Activated B cell treated with CpG ODN at 0.5 μM for 24 hours (primary cell): ENCODE results near the gene ESPNL. TPM values are rescaled to one million over a fixed set of nuclear protein-coding genes. Genes with fewer than 3 reads are reported as not detected.

Source experiments
- ATAC-seq: fragments of 200-7000 bp; cut with Tn5 transposase; one replicate; pipeline ENCODE4 v1.10.0; 2021; ENCODE audit warnings: low read depth, mild to moderate bottlenecking, moderate library complexity
- CTCF ChIA-PET: fragments of 350-600 bp; sonication (Branson Sonifier 250); formaldehyde crosslinking; loops from one replicate; lab custom pipeline; 2021; ENCODE audit warnings: antibody characterized with exemption; lab: Charles Lee
- POLR2A ChIA-PET: fragments of 350-600 bp; sonication (Branson Sonifier 250); formaldehyde crosslinking; loops from one replicate; lab custom pipeline; 2021; ENCODE audit warnings: antibody characterized with exemption; lab: Charles Lee
- DNase-seq: peaks from one replicate; pipeline ENCODE4 v3.0.0; 2022
- H3K27ac Mint-ChIP-seq: one replicate; pipeline ENCODE4 v1.8.0; 2020; ENCODE audit warnings: mixed read lengths
- H3K27me3 Mint-ChIP-seq: one replicate; pipeline ENCODE4 v1.8.0; 2021; ENCODE audit warnings: mixed read lengths
- H3K36me3 Mint-ChIP-seq: one replicate; pipeline ENCODE4 v1.8.0; 2021; ENCODE audit warnings: low read depth, mixed read lengths
- H3K4me1 Mint-ChIP-seq: one replicate; pipeline ENCODE4 v1.8.0; 2021; ENCODE audit warnings: mixed read lengths
- H3K4me3 Mint-ChIP-seq: one replicate; pipeline ENCODE4 v1.8.0; 2020; ENCODE audit warnings: mild to moderate bottlenecking, mixed read lengths
- H3K9me3 Mint-ChIP-seq: one replicate; pipeline ENCODE4 v1.8.0; 2020; ENCODE audit warnings: mixed read lengths
- intact Hi-C: fragments of 100-400 bp; cut with micrococcal nuclease; formaldehyde crosslinking; loops from one replicate; pipeline ENCODE4 v1.15.1; 2024
- total RNA-seq: library from RNA; stranded (reverse); gene quantifications from 2 replicates; pipeline ENCODE4 v1.2.3, GENCODE V29; 2022
- TF ChIP-seq, protein P1 (sequence below): fragments of 200-600 bp; IDR thresholded peaks from one replicate; pipeline ENCODE4 v1.8.0; 2022; ENCODE audit warnings: antibody characterized with exemption, mild to moderate bottlenecking

Gene ESPNL
- total RNA-seq, 1 donor from 2014 or later: 0.42 TPM

- DNase-seq (no peak), ATAC-seq (no peak)
- TF ChIP-seq, protein P1, sequence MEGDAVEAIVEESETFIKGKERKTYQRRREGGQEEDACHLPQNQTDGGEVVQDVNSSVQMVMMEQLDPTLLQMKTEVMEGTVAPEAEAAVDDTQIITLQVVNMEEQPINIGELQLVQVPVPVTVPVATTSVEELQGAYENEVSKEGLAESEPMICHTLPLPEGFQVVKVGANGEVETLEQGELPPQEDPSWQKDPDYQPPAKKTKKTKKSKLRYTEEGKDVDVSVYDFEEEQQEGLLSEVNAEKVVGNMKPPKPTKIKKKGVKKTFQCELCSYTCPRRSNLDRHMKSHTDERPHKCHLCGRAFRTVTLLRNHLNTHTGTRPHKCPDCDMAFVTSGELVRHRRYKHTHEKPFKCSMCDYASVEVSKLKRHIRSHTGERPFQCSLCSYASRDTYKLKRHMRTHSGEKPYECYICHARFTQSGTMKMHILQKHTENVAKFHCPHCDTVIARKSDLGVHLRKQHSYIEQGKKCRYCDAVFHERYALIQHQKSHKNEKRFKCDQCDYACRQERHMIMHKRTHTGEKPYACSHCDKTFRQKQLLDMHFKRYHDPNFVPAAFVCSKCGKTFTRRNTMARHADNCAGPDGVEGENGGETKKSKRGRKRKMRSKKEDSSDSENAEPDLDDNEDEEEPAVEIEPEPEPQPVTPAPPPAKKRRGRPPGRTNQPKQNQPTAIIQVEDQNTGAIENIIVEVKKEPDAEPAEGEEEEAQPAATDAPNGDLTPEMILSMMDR: no peak
- peaks cover 4% of the 10 kb centered on the region for H3K27me3 Mint-ChIP-seq
- ChIA-PET POLR2A (no interaction called here), CTCF (no interaction called here)
- H3K9me3 Mint-ChIP-seq: no peaks in the 10 kb centered on the region
- intact Hi-C loops: no loop called here
- no peak overlapping the region for H3K27ac Mint-ChIP-seq
- H3K36me3 Mint-ChIP-seq: no peaks in the 10 kb centered on the region
- H3K4me1 Mint-ChIP-seq: peaks cover 6% of the 10 kb centered on the region
- no peak overlapping the region for H3K4me3 Mint-ChIP-seq
Measured at GRCh38 chr2:238122287-238123217, 22.4 kb downstream of the ESPNL start.

DNA sequence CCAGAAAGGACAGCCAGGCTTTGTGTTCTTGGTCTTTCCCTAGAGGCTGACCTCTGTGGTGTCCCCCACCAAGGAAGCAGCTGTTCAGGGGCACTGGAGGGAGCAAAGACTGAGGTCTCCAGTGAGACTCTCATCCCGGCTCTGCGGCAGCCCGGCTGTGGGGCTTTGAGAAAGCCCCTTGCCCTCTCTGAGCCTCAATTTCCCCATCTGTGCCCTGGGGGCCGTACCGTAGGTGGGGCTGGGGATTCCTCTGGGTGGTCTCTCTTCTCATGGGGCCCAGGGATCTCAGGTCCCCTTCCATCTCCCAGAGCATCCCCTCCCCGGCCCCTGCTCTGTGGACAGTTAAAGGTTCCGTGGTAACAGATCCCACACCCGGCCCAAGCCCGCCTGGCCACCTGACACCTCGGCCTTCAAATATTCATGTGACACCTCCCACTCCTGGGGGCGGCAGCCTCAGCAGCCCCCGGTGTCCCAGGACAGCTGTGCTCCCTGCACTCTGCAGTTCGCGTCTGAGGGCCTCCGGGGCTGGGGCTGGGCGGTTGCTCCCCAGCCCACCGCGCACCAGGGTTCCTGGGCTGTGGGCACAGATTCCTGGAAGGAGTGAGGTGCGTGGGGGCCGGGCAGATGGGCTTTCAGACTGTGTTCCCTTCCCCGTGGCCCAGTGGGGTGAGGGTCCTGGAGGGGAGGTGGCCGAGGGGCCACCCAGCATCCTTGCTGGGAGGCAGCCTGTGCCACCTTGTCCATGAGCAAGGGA lies 23.3 kb downstream of the ESPNL start:
- H3K36me3 Mint-ChIP-seq: no peaks in the 10 kb centered on the region
- ChIA-PET CTCF (no interaction called here), POLR2A (no interaction called here)
- H3K4me3 Mint-ChIP-seq: no peak overlapping the region
- no peak for ATAC-seq
- intact Hi-C loops: no loop called here
- peaks cover 6% of the 10 kb centered on the region for H3K4me1 Mint-ChIP-seq
- H3K27ac Mint-ChIP-seq: no peak overlapping the region
- H3K9me3 Mint-ChIP-seq: no peaks in the 10 kb centered on the region
- TF ChIP-seq, protein P1: no peak
- DNase-seq: no peak
- H3K27me3 Mint-ChIP-seq: no peaks in the 10 kb centered on the region

DNA sequence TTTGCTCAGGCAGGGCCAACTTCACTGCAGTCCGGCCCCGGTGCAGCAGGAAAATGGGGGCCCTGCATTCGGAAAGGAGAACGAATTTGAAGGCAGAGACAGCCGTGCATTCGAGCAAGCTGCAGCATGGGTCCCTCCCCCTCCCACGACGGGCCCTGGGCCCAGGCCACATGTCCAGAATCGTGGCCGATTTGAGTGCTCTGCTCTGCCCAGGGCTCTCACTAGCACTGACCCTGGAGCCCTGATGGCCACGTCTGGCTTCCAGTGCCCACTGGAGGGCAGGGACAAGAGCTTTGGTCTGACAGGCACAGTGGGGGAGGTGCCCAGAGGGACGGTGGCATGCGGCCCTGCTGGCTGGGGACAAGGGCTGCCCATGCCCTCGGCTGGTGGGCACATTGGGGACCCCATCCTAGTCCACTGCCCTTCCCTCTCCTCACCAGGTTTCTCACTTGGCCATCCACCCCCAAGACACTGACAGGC lies 23.9 kb downstream of the ESPNL start:
- Mint-ChIP-seq H3K4me3 (no peak overlapping the region), H3K27ac (no peak overlapping the region), H3K27me3 (no peaks in the 10 kb centered on the region), H3K9me3 (no peaks in the 10 kb centered on the region), H3K4me1 (peaks cover 6% of the 10 kb centered on the region), H3K36me3 (no peaks in the 10 kb centered on the region)
- TF ChIP-seq, protein P1: no peak
- DNase-seq (no peak), ATAC-seq (no peak)
- intact Hi-C loops: no loop called here
- CTCF ChIA-PET: no interaction called here
- POLR2A ChIA-PET: no interaction called here

DNA sequence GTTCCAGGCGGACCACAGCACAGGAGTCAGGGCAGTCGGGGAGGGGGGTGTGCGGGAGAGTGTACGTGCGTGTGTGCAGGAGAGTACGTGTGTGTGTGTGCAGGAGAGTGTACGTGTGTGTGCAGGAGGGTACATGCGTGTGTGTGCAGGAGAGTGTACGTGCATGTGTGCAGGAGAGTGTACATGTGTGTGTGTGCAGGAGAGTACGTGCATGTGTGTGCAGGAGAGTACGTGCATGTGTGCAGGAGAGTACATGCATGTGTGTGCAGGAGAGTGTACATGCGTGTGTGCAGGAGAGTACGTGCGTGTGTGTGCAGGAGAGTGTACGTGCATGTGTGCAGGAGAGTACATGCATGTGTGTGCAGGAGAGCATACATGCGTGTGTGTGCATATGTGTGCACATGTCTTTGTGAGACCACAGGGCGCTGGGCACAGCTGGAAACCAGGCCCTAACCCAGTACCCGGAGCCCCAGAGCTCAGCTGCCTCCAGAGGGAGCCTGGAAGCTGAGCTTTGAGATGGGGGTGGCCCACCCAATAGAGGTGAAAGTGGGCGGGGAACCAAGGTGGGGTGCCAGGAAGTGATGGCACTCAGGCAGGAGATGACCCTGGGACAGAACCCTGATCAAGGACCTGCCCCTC lies 24.5 kb downstream of the ESPNL start:
- no peaks in the 10 kb centered on the region for H3K9me3 Mint-ChIP-seq
- CTCF ChIA-PET: no interaction called here
- intact Hi-C loops: no loop called here
- DNase-seq (no peak), ATAC-seq (no peak)
- no peak overlapping the region for H3K4me3 Mint-ChIP-seq
- no peaks in the 10 kb centered on the region for H3K27me3 Mint-ChIP-seq
- no peaks in the 10 kb centered on the region for H3K36me3 Mint-ChIP-seq
- peaks cover 6% of the 10 kb centered on the region for H3K4me1 Mint-ChIP-seq
- H3K27ac Mint-ChIP-seq: no peak overlapping the region
- TF ChIP-seq, protein P1: no peak
- POLR2A ChIA-PET: no interaction called here
